Vagina (tissue), 2 donors: ENCODE data around the gene RAB3B.

Experiments used
- POLR2A ChIP-seq, 2 donors: fragments of 450-650 bp; IDR thresholded peaks; one replicate each; pipeline ENCODE4 v1.6.1; 2017; ENCODE audit warnings: antibody characterized with exemption in 2 of 2, mild to moderate bottlenecking in 2 of 2, moderate library complexity in 2 of 2
- POLR2AphosphoS5 ChIP-seq, 2 donors: sonication (generic); formaldehyde crosslinking; IDR thresholded peaks; one replicate each; pipeline ENCODE4 v1.9.0; 2017; ENCODE audit warnings: antibody characterized with exemption in 2 of 2, mild to moderate bottlenecking in 2 of 2, low read depth in 1 of 2; ENCODE audit not compliant: insufficient read depth in 1 of 2
- TF ChIP-seq, protein P1 (sequence below), 3 experiments: fragments of 450-650 bp in 2 of 3; fragments of 200-600 bp in 1 of 3; sonication (generic) in 1 of 3; IDR thresholded peaks; one replicate each; pipeline ENCODE4 v1.5.1; 2017 to 2019; ENCODE audit warnings: antibody characterized with exemption in 3 of 3, mild to moderate bottlenecking in 2 of 3, moderate library complexity in 2 of 3

DNA sequence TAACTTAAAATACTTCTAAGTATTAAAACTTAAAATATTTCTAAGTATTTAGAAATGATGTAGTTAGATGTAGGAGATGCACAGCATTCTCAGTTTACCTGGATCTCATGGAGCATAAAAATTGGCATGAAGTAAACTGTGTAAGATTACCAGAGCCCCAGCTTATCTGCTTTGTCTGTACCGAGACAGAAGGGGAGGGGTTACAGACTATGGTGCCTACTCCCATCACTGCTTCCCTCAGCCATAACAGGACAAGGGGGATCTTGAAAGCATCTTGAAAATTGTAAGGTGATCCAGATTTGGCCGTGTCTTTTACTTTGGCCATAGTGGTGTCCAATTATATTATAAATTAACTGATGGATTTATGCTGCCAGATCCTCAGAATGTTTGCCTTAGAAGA is 130.8 kb downstream of the RAB3B start:
- TF ChIP-seq POLR2AphosphoS5 (IDR thresholded peaks at IDR 0.05; ENCODE audit: insufficient read depth in 1 of 2, low read depth in 1 of 2) (no peak), POLR2A (IDR thresholded peaks at IDR 0.05) (no peak)
- TF ChIP-seq, protein P1, sequence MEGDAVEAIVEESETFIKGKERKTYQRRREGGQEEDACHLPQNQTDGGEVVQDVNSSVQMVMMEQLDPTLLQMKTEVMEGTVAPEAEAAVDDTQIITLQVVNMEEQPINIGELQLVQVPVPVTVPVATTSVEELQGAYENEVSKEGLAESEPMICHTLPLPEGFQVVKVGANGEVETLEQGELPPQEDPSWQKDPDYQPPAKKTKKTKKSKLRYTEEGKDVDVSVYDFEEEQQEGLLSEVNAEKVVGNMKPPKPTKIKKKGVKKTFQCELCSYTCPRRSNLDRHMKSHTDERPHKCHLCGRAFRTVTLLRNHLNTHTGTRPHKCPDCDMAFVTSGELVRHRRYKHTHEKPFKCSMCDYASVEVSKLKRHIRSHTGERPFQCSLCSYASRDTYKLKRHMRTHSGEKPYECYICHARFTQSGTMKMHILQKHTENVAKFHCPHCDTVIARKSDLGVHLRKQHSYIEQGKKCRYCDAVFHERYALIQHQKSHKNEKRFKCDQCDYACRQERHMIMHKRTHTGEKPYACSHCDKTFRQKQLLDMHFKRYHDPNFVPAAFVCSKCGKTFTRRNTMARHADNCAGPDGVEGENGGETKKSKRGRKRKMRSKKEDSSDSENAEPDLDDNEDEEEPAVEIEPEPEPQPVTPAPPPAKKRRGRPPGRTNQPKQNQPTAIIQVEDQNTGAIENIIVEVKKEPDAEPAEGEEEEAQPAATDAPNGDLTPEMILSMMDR (IDR thresholded peaks at IDR 0.05), result no peak
